ENCODE data around the gene PSG6.
"Not testable (repeated sequence)": the region's sequence is repeated elsewhere in the genome, so short reads cannot be mapped to it uniquely, and the experiment has no call there.

PSG6 gene

DNA sequence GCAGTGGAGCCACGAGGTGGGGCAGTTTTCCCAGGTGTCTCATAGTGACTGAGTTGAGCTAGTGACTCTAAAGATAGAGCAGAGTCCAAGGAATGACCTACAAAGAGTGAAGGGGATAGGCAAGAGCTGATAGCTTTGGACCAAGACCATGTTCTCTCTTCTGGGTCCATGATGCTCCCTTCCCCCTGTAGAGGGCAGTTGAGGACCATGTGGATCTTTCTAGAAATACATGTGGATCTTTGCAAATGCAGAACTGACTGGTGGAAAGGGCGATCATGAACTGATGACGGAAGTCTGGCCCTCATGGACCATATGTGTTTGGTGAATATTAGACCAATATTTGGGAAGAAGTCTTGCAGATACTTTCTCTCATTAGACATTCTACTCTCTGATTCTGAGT is 45.1 kb downstream of the PSG6 start:
- Histone ChIP-seq H2BK120ac (ENCODE audit: low read depth, low read length) (no peak overlapping the region), H3K4me3 (ENCODE audit: low read length in 2 of 2) (no peak overlapping the region), H2AFZ (ENCODE audit: low read length) (no peak overlapping the region), H4K8ac (ENCODE audit: low read depth, low read length) (no peak overlapping the region), H3K4me1 (ENCODE audit: control insufficient read depth in 2 of 2, insufficient read depth in 1 of 2, low read depth in 1 of 2, low read length in 2 of 2) (no peaks in the 10 kb centered on the region), H2BK15ac (ENCODE audit: low read length) (no peak overlapping the region), H3K4ac (ENCODE audit: low read length) (no peak overlapping the region), H2BK5ac (ENCODE audit: low read length) (no peak overlapping the region), H3K27me3 (ENCODE audit: control insufficient read depth in 3 of 3, insufficient read depth in 3 of 3, low read depth in 1 of 3, low read length in 3 of 3) (no peaks in the 10 kb centered on the region), H3K27ac (replicated peaks; ENCODE audit: low read length) (no peak overlapping the region), H4K91ac (ENCODE audit: low read depth, low read length, poor library complexity) (no peak overlapping the region), H3K9ac (ENCODE audit: low read depth, low read length, poor library complexity) (no peak overlapping the region), H3K4me2 (ENCODE audit: insufficient read depth, low read length, poor library complexity, severe bottlenecking) (no peak overlapping the region), H3K18ac (ENCODE audit: low read length) (no peak overlapping the region), H3K9me3 (replicated peaks in 1 of 2; ENCODE audit: control insufficient read depth in 2 of 2, insufficient read depth in 1 of 2, low read depth in 1 of 2, low read length in 2 of 2) (no peaks in the 10 kb centered on the region), H3K23ac (ENCODE audit: low read depth, low read length, poor library complexity) (no peak overlapping the region), H3K14ac (ENCODE audit: low read length) (no peak overlapping the region), H3K79me1 (ENCODE audit: low read depth, low read length) (no peaks in the 10 kb centered on the region), H2BK12ac (ENCODE audit: low read length) (no peak overlapping the region), H2AK5ac (ENCODE audit: low read depth, low read length) (no peak overlapping the region), H3K36me3 (replicated peaks in 1 of 2; ENCODE audit: control insufficient read depth in 2 of 2, insufficient read depth in 2 of 2, low read length in 2 of 2) (no peaks in the 10 kb centered on the region)
- DNase-seq (ENCODE audit: low spot score) = no peak
- WGBS, 2 donors (ENCODE audit: extremely low coverage in 2 of 2, insufficient read length in 2 of 2, insufficient replicate concordance in 1 of 2) = no CpG with 5 or more reads among the region's 3 CpGs

DNA sequence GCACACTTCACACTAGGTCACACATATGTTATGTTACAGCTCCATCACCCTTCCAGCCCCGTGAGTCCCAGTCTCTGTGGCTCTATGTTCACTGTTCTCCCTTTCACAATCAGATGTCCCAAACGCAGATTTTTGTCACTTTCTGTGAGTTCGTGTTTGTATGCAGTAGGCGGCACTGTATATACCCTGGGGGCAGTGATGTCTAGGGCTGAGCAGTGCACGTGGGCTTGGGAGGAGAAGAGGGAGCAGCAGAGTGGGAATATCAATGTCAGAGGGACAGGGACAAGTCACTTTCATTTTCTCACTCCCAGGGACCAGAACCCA is 60.2 kb downstream of the PSG6 start:
- Histone ChIP-seq H2AK5ac (ENCODE audit: low read depth, low read length) (no peak overlapping the region), H3K23ac (ENCODE audit: low read depth, low read length, poor library complexity) (no peak overlapping the region), H3K9ac (ENCODE audit: low read depth, low read length, poor library complexity) (no peak overlapping the region), H4K8ac (ENCODE audit: low read depth, low read length) (no peak overlapping the region), H3K9me3 (replicated peaks in 1 of 2; ENCODE audit: control insufficient read depth in 2 of 2, insufficient read depth in 1 of 2, low read depth in 1 of 2, low read length in 2 of 2) (peaks cover 0 to 4% of the 10 kb centered on the region in 2 donors), H3K27ac (replicated peaks; ENCODE audit: low read length) (no peak overlapping the region), H3K4ac (ENCODE audit: low read length) (no peak overlapping the region), H3K79me1 (ENCODE audit: low read depth, low read length) (no peaks in the 10 kb centered on the region), H3K4me2 (ENCODE audit: insufficient read depth, low read length, poor library complexity, severe bottlenecking) (no peak overlapping the region), H3K27me3 (ENCODE audit: control insufficient read depth in 3 of 3, insufficient read depth in 3 of 3, low read depth in 1 of 3, low read length in 3 of 3) (no peaks in the 10 kb centered on the region), H2BK5ac (ENCODE audit: low read length) (no peak overlapping the region), H4K91ac (ENCODE audit: low read depth, low read length, poor library complexity) (no peak overlapping the region), H2AFZ (ENCODE audit: low read length) (no peak overlapping the region), H3K14ac (ENCODE audit: low read length) (no peak overlapping the region), H2BK15ac (ENCODE audit: low read length) (no peak overlapping the region), H3K36me3 (replicated peaks in 1 of 2; ENCODE audit: control insufficient read depth in 2 of 2, insufficient read depth in 2 of 2, low read length in 2 of 2) (no peaks in the 10 kb centered on the region), H2BK120ac (ENCODE audit: low read depth, low read length) (no peak overlapping the region), H3K18ac (ENCODE audit: low read length) (no peak overlapping the region), H3K4me3 (ENCODE audit: low read length in 2 of 2) (peak overlapping the region in 1 of 2 donors; percentile 54), H2BK12ac (ENCODE audit: low read length) (no peak overlapping the region), H3K4me1 (ENCODE audit: control insufficient read depth in 2 of 2, insufficient read depth in 1 of 2, low read depth in 1 of 2, low read length in 2 of 2) (no peaks in the 10 kb centered on the region)
- DNase-seq (ENCODE audit: low spot score) = no peak
- WGBS, 2 donors (ENCODE audit: extremely low coverage in 2 of 2, insufficient read length in 2 of 2, insufficient replicate concordance in 1 of 2) = no CpG with 5 or more reads among the region's 5 CpGs

DNA sequence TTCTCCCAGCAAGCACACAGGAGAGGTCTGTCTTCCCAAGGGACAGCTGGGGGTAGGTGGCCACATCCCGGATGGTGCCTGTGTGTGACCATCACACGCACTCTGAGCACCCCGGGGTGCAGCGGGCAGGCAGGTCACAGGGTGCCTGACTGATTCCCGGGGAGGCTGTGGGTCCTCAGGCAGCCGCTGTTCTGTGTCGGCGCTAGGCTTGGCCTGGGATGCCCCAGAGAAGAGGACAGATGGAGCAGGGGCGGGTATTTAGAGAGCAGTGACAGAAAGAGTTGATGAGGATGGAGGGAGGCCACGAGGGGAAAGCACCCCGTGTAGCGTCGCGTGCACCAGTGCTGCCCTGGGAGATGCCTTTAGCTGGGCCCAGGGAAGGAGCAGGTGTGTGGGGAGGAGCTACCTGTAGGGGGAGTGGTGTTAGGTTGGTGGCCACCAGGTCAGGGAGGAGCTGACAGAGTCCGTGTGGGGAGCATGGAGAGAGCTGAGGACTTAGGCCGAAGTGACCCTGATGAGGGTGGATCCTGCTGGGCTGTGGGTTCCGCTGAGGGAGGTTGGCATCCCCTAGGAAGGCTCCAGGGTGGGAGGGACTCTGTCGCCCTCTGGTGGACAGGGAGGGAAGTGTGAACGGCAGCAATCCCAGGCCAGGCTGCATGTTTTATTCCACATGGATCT is 60.7 kb downstream of the PSG6 start:
- H3K36me3 ChIP-seq (replicated peaks in 1 of 2; ENCODE audit: control insufficient read depth in 2 of 2, insufficient read depth in 2 of 2, low read length in 2 of 2); H3K4me3 ChIP-seq (ENCODE audit: low read length in 2 of 2); H3K27ac ChIP-seq (replicated peaks; ENCODE audit: low read length); H4K91ac ChIP-seq (ENCODE audit: low read depth, low read length, poor library complexity); H2BK12ac ChIP-seq (ENCODE audit: low read length); H2AFZ ChIP-seq (ENCODE audit: low read length); H2AK5ac ChIP-seq (ENCODE audit: low read depth, low read length); H3K14ac ChIP-seq (ENCODE audit: low read length); H3K4ac ChIP-seq (ENCODE audit: low read length); H2BK15ac ChIP-seq (ENCODE audit: low read length); H3K18ac ChIP-seq (ENCODE audit: low read length); H3K9me3 ChIP-seq (replicated peaks in 1 of 2; ENCODE audit: control insufficient read depth in 2 of 2, insufficient read depth in 1 of 2, low read depth in 1 of 2, low read length in 2 of 2); H3K79me1 ChIP-seq (ENCODE audit: low read depth, low read length); H3K23ac ChIP-seq (ENCODE audit: low read depth, low read length, poor library complexity); H4K8ac ChIP-seq (ENCODE audit: low read depth, low read length); H2BK120ac ChIP-seq (ENCODE audit: low read depth, low read length); H3K4me2 ChIP-seq (ENCODE audit: insufficient read depth, low read length, poor library complexity, severe bottlenecking); DNase-seq (ENCODE audit: low spot score); H2BK5ac ChIP-seq (ENCODE audit: low read length); H3K27me3 ChIP-seq (ENCODE audit: control insufficient read depth in 3 of 3, insufficient read depth in 3 of 3, low read depth in 1 of 3, low read length in 3 of 3); H3K9ac ChIP-seq (ENCODE audit: low read depth, low read length, poor library complexity); H3K4me1 ChIP-seq (ENCODE audit: control insufficient read depth in 2 of 2, insufficient read depth in 1 of 2, low read depth in 1 of 2, low read length in 2 of 2): not testable (repeated sequence)
- WGBS, 2 donors (ENCODE audit: extremely low coverage in 2 of 2, insufficient read length in 2 of 2, insufficient replicate concordance in 1 of 2) = no CpG with 5 or more reads among the region's 19 CpGs

DNA sequence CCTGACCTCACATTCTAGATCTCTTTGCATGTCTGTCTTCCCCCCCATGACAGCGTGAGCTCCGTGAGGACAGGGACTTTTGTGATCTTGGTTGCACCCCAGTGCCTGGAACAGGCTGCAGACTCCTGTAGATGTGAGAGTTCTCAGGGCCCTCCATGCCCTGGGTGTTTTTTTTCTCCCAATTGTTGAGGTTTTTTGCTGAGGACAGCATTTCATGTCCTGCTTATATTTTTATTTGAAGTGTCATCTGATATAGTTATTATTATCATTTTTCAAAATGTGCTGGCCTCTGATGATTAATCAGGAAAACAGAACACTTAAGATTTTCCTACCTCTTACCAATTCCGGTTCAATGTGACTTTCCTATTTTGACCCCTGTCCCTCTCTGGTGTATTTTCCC is 62.9 kb downstream of the PSG6 start:
- no CpG with 5 or more reads among the region's 3 CpGs for WGBS, 2 donors (ENCODE audit: extremely low coverage in 2 of 2, insufficient read length in 2 of 2, insufficient replicate concordance in 1 of 2)
- H3K18ac ChIP-seq (ENCODE audit: low read length); H3K4ac ChIP-seq (ENCODE audit: low read length); H3K27ac ChIP-seq (replicated peaks; ENCODE audit: low read length); H3K4me1 ChIP-seq (ENCODE audit: control insufficient read depth in 2 of 2, insufficient read depth in 1 of 2, low read depth in 1 of 2, low read length in 2 of 2); H4K8ac ChIP-seq (ENCODE audit: low read depth, low read length); H3K27me3 ChIP-seq (ENCODE audit: control insufficient read depth in 3 of 3, insufficient read depth in 3 of 3, low read depth in 1 of 3, low read length in 3 of 3); H3K4me2 ChIP-seq (ENCODE audit: insufficient read depth, low read length, poor library complexity, severe bottlenecking); H3K14ac ChIP-seq (ENCODE audit: low read length); H3K9me3 ChIP-seq (replicated peaks in 1 of 2; ENCODE audit: control insufficient read depth in 2 of 2, insufficient read depth in 1 of 2, low read depth in 1 of 2, low read length in 2 of 2); H3K23ac ChIP-seq (ENCODE audit: low read depth, low read length, poor library complexity); H3K4me3 ChIP-seq (ENCODE audit: low read length in 2 of 2); H2AK5ac ChIP-seq (ENCODE audit: low read depth, low read length); H2BK15ac ChIP-seq (ENCODE audit: low read length); H2BK120ac ChIP-seq (ENCODE audit: low read depth, low read length); H3K36me3 ChIP-seq (replicated peaks in 1 of 2; ENCODE audit: control insufficient read depth in 2 of 2, insufficient read depth in 2 of 2, low read length in 2 of 2); H4K91ac ChIP-seq (ENCODE audit: low read depth, low read length, poor library complexity); H2BK12ac ChIP-seq (ENCODE audit: low read length); H2BK5ac ChIP-seq (ENCODE audit: low read length); H3K9ac ChIP-seq (ENCODE audit: low read depth, low read length, poor library complexity); DNase-seq (ENCODE audit: low spot score); H2AFZ ChIP-seq (ENCODE audit: low read length); H3K79me1 ChIP-seq (ENCODE audit: low read depth, low read length): not testable (repeated sequence)
